Iris pigment epithelial cell (primary cell): Measurements from ENCODE around the gene SPPL2A.
"Not testable (repeated sequence)": the region's sequence is repeated elsewhere in the genome, so short reads cannot be mapped to it uniquely, and the experiment has no call there.

ENCODE experiments used
- DNase-seq: peaks from one replicate; pipeline ENCODE4 v3.0.0-alpha.2; 2011; ENCODE audit warnings: low read depth

SPPL2A gene

GRCh38 chr15:50773389-50773788 lies 7.9 kb upstream of the SPPL2A start:
- no peak for DNase-seq

GRCh38 chr15:50767332-50767861 lies 1.9 kb upstream of the SPPL2A start:
- DNase-seq = no peak

- DNase-seq = peak; percentile 35
Measured at GRCh38 chr15:50764461-50765194, 878 bp downstream of the SPPL2A start.

GRCh38 chr15:50758712-50759205 lies 6.7 kb downstream of the SPPL2A start:
- peak; percentile 46 for DNase-seq

GRCh38 chr15:50753463-50753862 lies 12.0 kb downstream of the SPPL2A start:
- DNase-seq = peak; percentile 81

- no peak for DNase-seq
Measured at GRCh38 chr15:50751394-50751793, 14.1 kb downstream of the SPPL2A start.

GRCh38 chr15:50750227-50750705 lies 15.2 kb downstream of the SPPL2A start:
- DNase-seq = no peak

GRCh38 chr15:50747523-50747922 lies 18.0 kb downstream of the SPPL2A start:
- DNase-seq = no peak

GRCh38 chr15:50744601-50745000 lies 20.9 kb downstream of the SPPL2A start:
- peak; percentile 38 for DNase-seq

GRCh38 chr15:50740955-50741354 lies 24.6 kb downstream of the SPPL2A start:
- no peak for DNase-seq

GRCh38 chr15:50736823-50737222 lies 28.7 kb downstream of the SPPL2A start:
- no peak for DNase-seq

- DNase-seq = no peak
Measured at GRCh38 chr15:50735156-50735555, 30.4 kb downstream of the SPPL2A start.

GRCh38 chr15:50726315-50726714 lies 39.2 kb downstream of the SPPL2A start:
- DNase-seq = no peak

- DNase-seq = no peak
Measured at GRCh38 chr15:50718700-50719125, 46.8 kb downstream of the SPPL2A start.

GRCh38 chr15:50712018-50712417 lies 53.5 kb downstream of the SPPL2A start:
- DNase-seq = no peak

GRCh38 chr15:50710585-50710984 lies 54.9 kb downstream of the SPPL2A start:
- DNase-seq = no peak

- no peak for DNase-seq
Measured at GRCh38 chr15:50707878-50708427, 57.6 kb downstream of the SPPL2A start.

- peak; percentile 15 for DNase-seq
Measured at GRCh38 chr15:50702762-50703334, 62.7 kb downstream of the SPPL2A start.

- DNase-seq = no peak
Measured at GRCh38 chr15:50698101-50698500, 67.4 kb downstream of the SPPL2A start.

- DNase-seq = peak; percentile 37
Measured at GRCh38 chr15:50697109-50697797, 68.3 kb downstream of the SPPL2A start.

- not testable (repeated sequence) for DNase-seq
Measured at GRCh38 chr15:50694634-50695165, 70.8 kb downstream of the SPPL2A start.

GRCh38 chr15:50687302-50687902 lies 78.1 kb downstream of the SPPL2A start:
- no peak for DNase-seq
